ENCODE results near the gene MPP3.

- TF ChIP-seq CTCF (IDR thresholded peaks at IDR 0.05) (no peak), POLR2A (IDR thresholded peaks at IDR 0.05) (no peak)
Measured at GRCh38 chr17:43871946-43872690, 39.2 kb upstream of the MPP3 start.

Measured in testis (tissue), 2 donors.